B cell (primary cell): Measurements from ENCODE around the gene GNG3. TPM values are rescaled to one million over a fixed set of nuclear protein-coding genes. Genes with fewer than 3 reads are reported as not detected.

Experiments
- ATAC-seq: fragments of 200-7000 bp; cut with Tn5 transposase; one replicate; pipeline ENCODE4 v1.10.0; 2021; ENCODE audit warnings: low read depth, mild to moderate bottlenecking, moderate number of reproducible peaks, moderate library complexity
- CTCF ChIA-PET: fragments of 350-600 bp; sonication (Branson Sonifier 250); formaldehyde crosslinking; loops from one replicate; lab custom pipeline; 2021; ENCODE audit warnings: antibody characterized with exemption, inconsistent platforms; lab: Charles Lee
- POLR2A ChIA-PET: fragments of 350-600 bp; sonication (Branson Sonifier 250); formaldehyde crosslinking; loops from one replicate; lab custom pipeline; 2021; ENCODE audit warnings: antibody characterized with exemption; lab: Charles Lee
- DNase-seq: peaks from one replicate; pipeline ENCODE4 v3.0.0; 2013
- H2AFZ ChIP-seq: 2 replicates; pipeline ENCODE4 v1.6.1; 2012; ENCODE audit warnings: mild to moderate bottlenecking, low read depth, low read length; ENCODE audit not compliant: insufficient read depth, poor library complexity, severe bottlenecking
- H3K27ac ChIP-seq, 2 donors: 1 replicate in 1 of 2; 2 replicates in 1 of 2; pipeline ENCODE4 v1.5.1; 2012 to 2013; ENCODE audit warnings: low read length in 2 of 2, mild to moderate bottlenecking in 2 of 2, moderate library complexity in 1 of 2
- H3K27me3 ChIP-seq, 4 experiments: fragments of 200-600 bp in 1 of 4; sonication (generic) in 1 of 4; replicated peaks in 1 of 4; 1 replicate in 2 of 4; 2 replicates in 2 of 4; pipeline versions ENCODE4 v1.6.1 to v1.7.0; 2013 to 2016; ENCODE audit warnings: low read length in 3 of 4, mild to moderate bottlenecking in 2 of 4, mixed read lengths in 1 of 4, moderate library complexity in 1 of 4; ENCODE audit not compliant: insufficient read depth in 4 of 4, control insufficient read depth in 3 of 4; ENCODE audit errors: control extremely low read depth in 1 of 4
- H3K36me3 ChIP-seq, 2 experiments: replicated peaks in 1 of 2; 1 replicate in 1 of 2; 2 replicates in 1 of 2; pipeline versions ENCODE4 v1.6.1 to v1.7.1; 2013; ENCODE audit warnings: low read length in 1 of 2; ENCODE audit not compliant: insufficient read depth in 2 of 2, control insufficient read depth in 1 of 2; ENCODE audit errors: control extremely low read depth in 1 of 2, extremely low read depth in 1 of 2
- H3K4me1 ChIP-seq, 2 donors: fragments of 200-600 bp in 1 of 2; sonication (generic) in 1 of 2; 1 replicate in 1 of 2; 2 replicates in 1 of 2; pipeline versions ENCODE4 v1.5.1 to v1.6.1; 2013 to 2017; ENCODE audit warnings: low read length in 2 of 2; ENCODE audit not compliant: control insufficient read depth in 2 of 2, insufficient read depth in 2 of 2
- H3K4me2 ChIP-seq: replicated peaks from 2 replicates; pipeline ENCODE3; 2012; ENCODE audit warnings: mild to moderate bottlenecking, low read depth, low read length; ENCODE audit not compliant: poor library complexity, severe bottlenecking
- H3K4me3 ChIP-seq, 5 experiments: fragments of 200-600 bp in 1 of 5; sonication (generic) in 1 of 5; 1 replicate in 3 of 5; 2 replicates in 2 of 5; pipeline versions ENCODE4 v1.5.1 to v1.7.0; 2011 to 2016; ENCODE audit warnings: low read length in 4 of 5, mild to moderate bottlenecking in 4 of 5, low read depth in 2 of 5, control low read depth in 1 of 5, moderate library complexity in 1 of 5; ENCODE audit not compliant: insufficient read depth in 1 of 5; ENCODE audit errors: control extremely low read depth in 1 of 5, extremely low read depth in 1 of 5
- H3K79me2 ChIP-seq: fragments of 200-600 bp; sonication (generic); one replicate; pipeline ENCODE4 v1.6.0; 2016; ENCODE audit warnings: low read length; ENCODE audit not compliant: control insufficient read depth, insufficient read depth
- H3K9ac ChIP-seq: fragments of 200-600 bp; sonication (generic); 2 replicates; pipeline ENCODE4 v1.6.1; 2017; ENCODE audit warnings: mild to moderate bottlenecking, low read length, moderate library complexity
- H3K9me3 ChIP-seq, 3 donors: one replicate each; pipeline versions ENCODE4 v1.6.1 to v1.7.1; 2013; ENCODE audit warnings: low read length in 2 of 3; ENCODE audit not compliant: control insufficient read depth in 2 of 3, insufficient read depth in 1 of 3; ENCODE audit errors: control extremely low read depth in 1 of 3
- H4K20me1 ChIP-seq: 2 replicates; pipeline ENCODE4 v1.6.0; 2012; ENCODE audit warnings: mild to moderate bottlenecking, low read length; ENCODE audit not compliant: insufficient read depth, control insufficient read depth, poor library complexity, severe bottlenecking
- H3K27ac Mint-ChIP-seq: one replicate; pipeline ENCODE4 v1.8.0; 2021; ENCODE audit warnings: mixed read lengths
- H3K27me3 Mint-ChIP-seq: one replicate; pipeline ENCODE4 v1.8.0; 2021; ENCODE audit warnings: mixed read lengths
- H3K4me1 Mint-ChIP-seq: one replicate; pipeline ENCODE4 v1.8.0; 2021; ENCODE audit warnings: mixed read lengths
- H3K4me3 Mint-ChIP-seq: one replicate; pipeline ENCODE4 v1.8.0; 2021; ENCODE audit warnings: mixed read lengths
- H3K9me3 Mint-ChIP-seq: one replicate; pipeline ENCODE4 v1.8.0; 2022; ENCODE audit warnings: mixed read lengths; ENCODE audit not compliant: insufficient read depth
- EZH2 ChIP-seq: IDR thresholded peaks from 2 replicates; pipeline ENCODE4 v1.6.1; 2012; ENCODE audit warnings: borderline replicate concordance, low read depth, mild to moderate bottlenecking, moderate library complexity, low read length; ENCODE audit not compliant: insufficient read depth, poor library complexity, severe bottlenecking
- WGBS: methylation state at CpG from one replicate; pipeline ENCODE4 v1.1.5; 2013; ENCODE audit warnings: missing lambda C conversion rate; ENCODE audit not compliant: insufficient coverage; 5-methylcytosine and 5-hydroxymethylcytosine counted together
- intact Hi-C: fragments of 100-400 bp; cut with micrococcal nuclease; formaldehyde crosslinking; loops from one replicate; pipeline ENCODE4 v1.10.0; 2022
- polyA plus RNA-seq: library from polyadenylated mRNA; depleted of rRNA; stranded (reverse); fragments of >200 nt; gene quantifications from 2 replicates; pipeline ENCODE4 v1.2.3, GENCODE V29; 2012
- total RNA-seq, 2 donors: library from RNA; stranded (reverse); fragments of 120-200 nt in 1 of 2; gene quantifications; 1 replicate in 1 of 2; 2 replicates in 1 of 2; pipeline versions ENCODE4 v1.2.3 to v1.2.4, GENCODE V29; 2013 to 2022
- TF ChIP-seq, protein P1 (sequence below): fragments of 200-600 bp; IDR thresholded peaks from one replicate; pipeline ENCODE4 v1.8.0; 2022; ENCODE audit warnings: antibody characterized with exemption, mild to moderate bottlenecking

GNG3 gene
- total and polyA plus RNA-seq, 2 donors (not counting 1 experiment from before 2014, with no cell fraction given), result 2.1 to 5.5 TPM

DNA sequence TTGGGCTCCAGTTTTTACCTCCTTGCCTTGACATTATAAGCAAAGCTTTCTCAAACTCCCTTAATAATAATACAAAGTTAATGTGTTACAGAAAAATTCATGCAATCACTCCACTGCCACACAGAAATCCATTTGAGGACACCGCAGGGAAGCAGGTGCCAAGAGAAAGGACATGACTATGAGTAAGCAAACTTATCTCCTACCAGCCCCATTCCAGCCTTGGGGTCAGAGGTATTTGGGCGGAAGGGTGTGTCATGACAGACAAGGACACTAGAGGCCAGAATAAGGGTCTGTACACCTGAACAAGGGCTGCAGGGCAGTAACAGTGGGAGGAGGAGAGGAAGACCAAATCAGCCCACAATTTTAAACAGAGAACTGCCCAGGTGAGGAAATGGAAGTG is 5.9 kb downstream of the GNG3 start:
- peak overlapping the region in 1 of 2 donors; percentile 51 for H3K27ac ChIP-seq
- peaks cover 12 to 23% of the 10 kb centered on the region in 2 donors for H3K4me1 ChIP-seq
- no CpG with 5 or more reads among the region's 2 CpGs for WGBS
- TF ChIP-seq, protein P1, sequence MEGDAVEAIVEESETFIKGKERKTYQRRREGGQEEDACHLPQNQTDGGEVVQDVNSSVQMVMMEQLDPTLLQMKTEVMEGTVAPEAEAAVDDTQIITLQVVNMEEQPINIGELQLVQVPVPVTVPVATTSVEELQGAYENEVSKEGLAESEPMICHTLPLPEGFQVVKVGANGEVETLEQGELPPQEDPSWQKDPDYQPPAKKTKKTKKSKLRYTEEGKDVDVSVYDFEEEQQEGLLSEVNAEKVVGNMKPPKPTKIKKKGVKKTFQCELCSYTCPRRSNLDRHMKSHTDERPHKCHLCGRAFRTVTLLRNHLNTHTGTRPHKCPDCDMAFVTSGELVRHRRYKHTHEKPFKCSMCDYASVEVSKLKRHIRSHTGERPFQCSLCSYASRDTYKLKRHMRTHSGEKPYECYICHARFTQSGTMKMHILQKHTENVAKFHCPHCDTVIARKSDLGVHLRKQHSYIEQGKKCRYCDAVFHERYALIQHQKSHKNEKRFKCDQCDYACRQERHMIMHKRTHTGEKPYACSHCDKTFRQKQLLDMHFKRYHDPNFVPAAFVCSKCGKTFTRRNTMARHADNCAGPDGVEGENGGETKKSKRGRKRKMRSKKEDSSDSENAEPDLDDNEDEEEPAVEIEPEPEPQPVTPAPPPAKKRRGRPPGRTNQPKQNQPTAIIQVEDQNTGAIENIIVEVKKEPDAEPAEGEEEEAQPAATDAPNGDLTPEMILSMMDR, result no peak
- no peak for TF ChIP-seq EZH2
- Mint-ChIP-seq H3K4me3 (no peak overlapping the region), H3K27me3 (no peaks in the 10 kb centered on the region), H3K4me1 (peaks cover 37% of the 10 kb centered on the region), H3K9me3 (no peaks in the 10 kb centered on the region), H3K27ac (peak overlapping the region; percentile 65)
- peaks cover 2 to 70% of the 10 kb centered on the region in 2 experiments for H3K36me3 ChIP-seq
- no peak overlapping the region for H3K4me2 ChIP-seq
- no peak overlapping the region for H3K9ac ChIP-seq
- POLR2A ChIA-PET, result interaction anchor here (1.0 to 1.3 kb wide), 2 partner anchors 14 to 141 kb away, joined by 3 to 4 read pairs; partner anchors contain the start of gene HNRNPUL2
- CTCF ChIA-PET, result interaction anchor here (0.7 to 1.0 kb wide), 2 partner anchors 10 to 74 kb away, joined by 3 to 4 read pairs; partner anchors contain the start of gene TMEM179B
- no peak for ATAC-seq
- no peak overlapping the region for H2AFZ ChIP-seq
- H3K27me3 ChIP-seq, result no peaks in the 10 kb centered on the region
- no peaks in the 10 kb centered on the region for H3K9me3 ChIP-seq
- H3K4me3 ChIP-seq, result no peak overlapping the region
- peaks cover 6% of the 10 kb centered on the region for H4K20me1 ChIP-seq
- intact Hi-C loops, result no loop called here
- DNase-seq, result no peak
- peaks cover 46% of the 10 kb centered on the region for H3K79me2 ChIP-seq
